GM19438 (cell line): ENCODE data around the gene RPS3.

Experiments
- ATAC-seq: cut with Tn5 transposase; IDR thresholded peaks from one replicate; pipeline ENCODE4 v1.9.1; 2021; ENCODE audit warnings: low read depth; ENCODE audit not compliant: unreplicated experiment

Gene RPS3

GRCh38 chr11:75453916-75454655 is 54.8 kb downstream of the RPS3 start:
- no peak for ATAC-seq

GRCh38 chr11:75454987-75455386 is 55.7 kb downstream of the RPS3 start:
- no peak for ATAC-seq
